ENCODE results near the gene B3GNT8. TPM values are rescaled to one million over a fixed set of nuclear protein-coding genes. Genes with fewer than 3 reads are reported as not detected.
"Not testable (repeated sequence)": the region's sequence is repeated elsewhere in the genome, so short reads cannot be mapped to it uniquely, and the experiment has no call there.

Gene B3GNT8
- polyA plus RNA-seq, 1 donor from 2014 or later, result not detected

DNA sequence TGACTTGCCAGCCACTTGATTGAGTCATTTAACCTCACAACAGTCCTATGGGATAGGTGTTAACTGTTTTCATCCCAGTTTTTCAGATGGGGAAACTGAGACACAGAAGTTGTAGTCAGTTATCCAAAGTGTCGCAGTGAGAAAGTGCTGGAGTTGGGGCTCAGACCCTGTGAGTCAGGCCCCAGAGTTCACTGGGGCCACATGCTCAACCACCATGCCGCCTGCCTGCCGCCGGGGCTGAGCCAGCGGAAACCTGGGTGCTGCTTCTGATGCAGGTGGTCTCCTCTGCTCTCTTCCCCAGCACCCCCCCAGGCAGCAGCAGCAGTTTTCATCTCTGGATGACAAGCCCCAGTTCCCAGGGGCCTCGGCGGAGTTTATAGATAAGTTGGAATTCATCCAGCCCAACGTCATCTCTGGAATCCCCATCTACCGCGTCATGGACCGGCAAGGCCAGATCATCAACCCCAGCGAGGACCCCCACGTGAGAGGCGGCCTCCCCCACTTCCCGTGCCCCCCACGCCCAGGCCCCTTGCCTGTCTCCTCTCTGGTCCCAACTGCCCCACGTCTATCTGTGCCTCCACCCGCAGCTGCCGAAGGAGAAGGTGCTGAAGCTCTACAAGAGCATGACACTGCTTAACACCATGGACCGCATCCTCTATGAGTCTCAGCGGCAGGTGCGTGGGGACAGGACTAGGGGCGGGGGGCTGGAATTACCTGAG, 16.7 kb downstream of the B3GNT8 start:
- Histone ChIP-seq H3K27me3 (ENCODE audit: insufficient read depth, low read depth, low read length) (no peaks in the 10 kb centered on the region), H3K4me3 (ENCODE audit: low read length) (no peak overlapping the region), H3K9me3 (ENCODE audit: low read length) (no peaks in the 10 kb centered on the region), H3K9ac (ENCODE audit: low read length) (no peak overlapping the region), H3F3A (ENCODE audit: insufficient read depth, low read length, poor library complexity, severe bottlenecking) (no peaks in the 10 kb centered on the region), H4K20me1 (ENCODE audit: insufficient read depth) (no peaks in the 10 kb centered on the region), H3K36me3 (ENCODE audit: insufficient read depth, low read length) (no peaks in the 10 kb centered on the region), H3K27ac (ENCODE audit: low read length) (no peak overlapping the region), H3K79me2 (replicated peaks; ENCODE audit: insufficient read depth, low read length) (no peaks in the 10 kb centered on the region), H3K4me2 (ENCODE audit: low read length) (no peak overlapping the region), H3K9me2 (ENCODE audit: insufficient read depth, low read length) (no peaks in the 10 kb centered on the region), H2AFZ (ENCODE audit: low read depth, low read length) (no peak overlapping the region)
- TF ChIP-seq EP300 (conservative IDR thresholded peaks at IDR 0.05; ENCODE audit: poor library complexity, severe bottlenecking), result no peak
- TF ChIP-seq RAD21 (conservative IDR thresholded peaks at IDR 0.05), result no peak
- TF ChIP-seq TAF1 (IDR thresholded peaks at IDR 0.05; ENCODE audit: low read depth), result no peak
- TF ChIP-seq MXI1 (conservative IDR thresholded peaks at IDR 0.05; ENCODE audit: poor library complexity, severe bottlenecking), result no peak
- TF ChIP-seq, protein P1, sequence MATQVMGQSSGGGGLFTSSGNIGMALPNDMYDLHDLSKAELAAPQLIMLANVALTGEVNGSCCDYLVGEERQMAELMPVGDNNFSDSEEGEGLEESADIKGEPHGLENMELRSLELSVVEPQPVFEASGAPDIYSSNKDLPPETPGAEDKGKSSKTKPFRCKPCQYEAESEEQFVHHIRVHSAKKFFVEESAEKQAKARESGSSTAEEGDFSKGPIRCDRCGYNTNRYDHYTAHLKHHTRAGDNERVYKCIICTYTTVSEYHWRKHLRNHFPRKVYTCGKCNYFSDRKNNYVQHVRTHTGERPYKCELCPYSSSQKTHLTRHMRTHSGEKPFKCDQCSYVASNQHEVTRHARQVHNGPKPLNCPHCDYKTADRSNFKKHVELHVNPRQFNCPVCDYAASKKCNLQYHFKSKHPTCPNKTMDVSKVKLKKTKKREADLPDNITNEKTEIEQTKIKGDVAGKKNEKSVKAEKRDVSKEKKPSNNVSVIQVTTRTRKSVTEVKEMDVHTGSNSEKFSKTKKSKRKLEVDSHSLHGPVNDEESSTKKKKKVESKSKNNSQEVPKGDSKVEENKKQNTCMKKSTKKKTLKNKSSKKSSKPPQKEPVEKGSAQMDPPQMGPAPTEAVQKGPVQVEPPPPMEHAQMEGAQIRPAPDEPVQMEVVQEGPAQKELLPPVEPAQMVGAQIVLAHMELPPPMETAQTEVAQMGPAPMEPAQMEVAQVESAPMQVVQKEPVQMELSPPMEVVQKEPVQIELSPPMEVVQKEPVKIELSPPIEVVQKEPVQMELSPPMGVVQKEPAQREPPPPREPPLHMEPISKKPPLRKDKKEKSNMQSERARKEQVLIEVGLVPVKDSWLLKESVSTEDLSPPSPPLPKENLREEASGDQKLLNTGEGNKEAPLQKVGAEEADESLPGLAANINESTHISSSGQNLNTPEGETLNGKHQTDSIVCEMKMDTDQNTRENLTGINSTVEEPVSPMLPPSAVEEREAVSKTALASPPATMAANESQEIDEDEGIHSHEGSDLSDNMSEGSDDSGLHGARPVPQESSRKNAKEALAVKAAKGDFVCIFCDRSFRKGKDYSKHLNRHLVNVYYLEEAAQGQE (IDR thresholded peaks at IDR 0.05; ENCODE audit: borderline replicate concordance), result no peak
- TF ChIP-seq POLR2AphosphoS5 (IDR thresholded peaks at IDR 0.05), result no peak
- no peak for TF ChIP-seq SMC3 (conservative IDR thresholded peaks at IDR 0.05; ENCODE audit: poor library complexity)
- TF ChIP-seq, protein P2, sequence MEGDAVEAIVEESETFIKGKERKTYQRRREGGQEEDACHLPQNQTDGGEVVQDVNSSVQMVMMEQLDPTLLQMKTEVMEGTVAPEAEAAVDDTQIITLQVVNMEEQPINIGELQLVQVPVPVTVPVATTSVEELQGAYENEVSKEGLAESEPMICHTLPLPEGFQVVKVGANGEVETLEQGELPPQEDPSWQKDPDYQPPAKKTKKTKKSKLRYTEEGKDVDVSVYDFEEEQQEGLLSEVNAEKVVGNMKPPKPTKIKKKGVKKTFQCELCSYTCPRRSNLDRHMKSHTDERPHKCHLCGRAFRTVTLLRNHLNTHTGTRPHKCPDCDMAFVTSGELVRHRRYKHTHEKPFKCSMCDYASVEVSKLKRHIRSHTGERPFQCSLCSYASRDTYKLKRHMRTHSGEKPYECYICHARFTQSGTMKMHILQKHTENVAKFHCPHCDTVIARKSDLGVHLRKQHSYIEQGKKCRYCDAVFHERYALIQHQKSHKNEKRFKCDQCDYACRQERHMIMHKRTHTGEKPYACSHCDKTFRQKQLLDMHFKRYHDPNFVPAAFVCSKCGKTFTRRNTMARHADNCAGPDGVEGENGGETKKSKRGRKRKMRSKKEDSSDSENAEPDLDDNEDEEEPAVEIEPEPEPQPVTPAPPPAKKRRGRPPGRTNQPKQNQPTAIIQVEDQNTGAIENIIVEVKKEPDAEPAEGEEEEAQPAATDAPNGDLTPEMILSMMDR (IDR thresholded peaks at IDR 0.05; ENCODE audit: poor library complexity, severe bottlenecking), result no peak
- TF ChIP-seq EZH2 (IDR thresholded peaks at IDR 0.05; ENCODE audit: borderline replicate concordance, insufficient read depth, low read length, poor library complexity, severe bottlenecking), result no peak

DNA sequence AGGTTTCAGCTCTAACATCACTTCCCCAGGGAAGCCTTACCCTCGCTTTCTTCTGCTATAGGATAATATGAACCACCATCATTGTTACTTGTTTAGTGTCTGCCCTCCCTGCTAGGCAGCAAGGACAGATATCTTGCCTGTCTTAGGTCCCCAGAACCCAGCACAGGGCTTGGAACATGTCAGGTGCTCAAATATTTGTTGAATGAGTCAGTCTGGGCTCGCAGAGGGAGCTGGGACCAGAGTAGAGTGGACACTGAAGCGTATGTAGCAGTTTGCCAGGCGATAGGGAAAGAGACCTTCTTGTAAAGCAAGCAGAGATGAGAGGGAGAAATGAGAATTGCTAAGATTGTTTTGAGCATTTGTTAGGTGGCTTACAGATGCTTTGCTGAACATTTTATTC, 17.9 kb downstream of the B3GNT8 start:
- no peaks in the 10 kb centered on the region for H3K79me2 ChIP-seq (replicated peaks; ENCODE audit: insufficient read depth, low read length)
- H3K27ac ChIP-seq (ENCODE audit: low read length), result no peak overlapping the region
- H4K20me1 ChIP-seq (ENCODE audit: insufficient read depth), result no peaks in the 10 kb centered on the region
- TF ChIP-seq EZH2 (IDR thresholded peaks at IDR 0.05; ENCODE audit: borderline replicate concordance, insufficient read depth, low read length, poor library complexity, severe bottlenecking), result no peak
- TF ChIP-seq TAF1 (IDR thresholded peaks at IDR 0.05; ENCODE audit: low read depth), result no peak
- TF ChIP-seq, protein P1 (IDR thresholded peaks at IDR 0.05; ENCODE audit: borderline replicate concordance), result no peak
- TF ChIP-seq RAD21 (conservative IDR thresholded peaks at IDR 0.05), result no peak
- no peak for TF ChIP-seq EP300 (conservative IDR thresholded peaks at IDR 0.05; ENCODE audit: poor library complexity, severe bottlenecking)
- TF ChIP-seq SMC3 (conservative IDR thresholded peaks at IDR 0.05; ENCODE audit: poor library complexity), result no peak
- no peak for TF ChIP-seq POLR2AphosphoS5 (IDR thresholded peaks at IDR 0.05)
- TF ChIP-seq, protein P2 (IDR thresholded peaks at IDR 0.05; ENCODE audit: poor library complexity, severe bottlenecking), result no peak
- no peak for TF ChIP-seq MXI1 (conservative IDR thresholded peaks at IDR 0.05; ENCODE audit: poor library complexity, severe bottlenecking)
- no peaks in the 10 kb centered on the region for H3K27me3 ChIP-seq (ENCODE audit: insufficient read depth, low read depth, low read length)
- H3F3A ChIP-seq (ENCODE audit: insufficient read depth, low read length, poor library complexity, severe bottlenecking), result no peaks in the 10 kb centered on the region
- H3K9me3 ChIP-seq (ENCODE audit: low read length), result no peaks in the 10 kb centered on the region
- no peak overlapping the region for H2AFZ ChIP-seq (ENCODE audit: low read depth, low read length)
- no peak overlapping the region for H3K4me3 ChIP-seq (ENCODE audit: low read length)
- no peak overlapping the region for H3K4me2 ChIP-seq (ENCODE audit: low read length)
- H3K9me2 ChIP-seq (ENCODE audit: insufficient read depth, low read length), result no peaks in the 10 kb centered on the region
- H3K9ac ChIP-seq (ENCODE audit: low read length), result no peak overlapping the region
- no peaks in the 10 kb centered on the region for H3K36me3 ChIP-seq (ENCODE audit: insufficient read depth, low read length)

DNA sequence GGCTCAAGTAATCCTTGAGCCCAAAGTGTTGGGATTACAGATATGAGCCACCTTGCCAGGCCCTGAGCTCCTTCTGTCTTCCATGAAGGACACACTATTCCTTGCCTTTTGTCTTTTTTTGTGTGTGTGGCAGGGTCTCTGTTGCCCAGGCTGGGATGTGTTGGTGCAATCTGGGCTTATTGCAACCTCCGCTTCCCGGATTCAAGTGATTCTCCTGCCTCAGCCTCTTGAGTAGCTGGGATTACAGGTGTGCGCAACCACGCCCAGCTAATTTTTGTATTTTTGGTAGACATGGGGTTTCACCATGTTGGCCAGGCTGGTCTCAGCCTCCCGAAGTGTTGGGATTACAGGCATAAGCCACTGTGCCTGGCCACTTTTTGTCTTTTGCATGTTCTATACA, 18.3 kb downstream of the B3GNT8 start:
- H4K20me1 ChIP-seq (ENCODE audit: insufficient read depth); H3F3A ChIP-seq (ENCODE audit: insufficient read depth, low read length, poor library complexity, severe bottlenecking); H3K4me2 ChIP-seq (ENCODE audit: low read length); H3K27ac ChIP-seq (ENCODE audit: low read length); H3K9ac ChIP-seq (ENCODE audit: low read length); H3K9me2 ChIP-seq (ENCODE audit: insufficient read depth, low read length); H3K9me3 ChIP-seq (ENCODE audit: low read length); H3K79me2 ChIP-seq (replicated peaks; ENCODE audit: insufficient read depth, low read length); H2AFZ ChIP-seq (ENCODE audit: low read depth, low read length); H3K36me3 ChIP-seq (ENCODE audit: insufficient read depth, low read length); H3K4me3 ChIP-seq (ENCODE audit: low read length); H3K27me3 ChIP-seq (ENCODE audit: insufficient read depth, low read depth, low read length): not testable (repeated sequence)

Measured in neural cell (in vitro differentiated cells).